ENCODE results near the gene ZGPAT.
A peak's percentile ranks its signal among the peaks of the same experiment; 100 is the strongest.

The ZGPAT gene

DNA sequence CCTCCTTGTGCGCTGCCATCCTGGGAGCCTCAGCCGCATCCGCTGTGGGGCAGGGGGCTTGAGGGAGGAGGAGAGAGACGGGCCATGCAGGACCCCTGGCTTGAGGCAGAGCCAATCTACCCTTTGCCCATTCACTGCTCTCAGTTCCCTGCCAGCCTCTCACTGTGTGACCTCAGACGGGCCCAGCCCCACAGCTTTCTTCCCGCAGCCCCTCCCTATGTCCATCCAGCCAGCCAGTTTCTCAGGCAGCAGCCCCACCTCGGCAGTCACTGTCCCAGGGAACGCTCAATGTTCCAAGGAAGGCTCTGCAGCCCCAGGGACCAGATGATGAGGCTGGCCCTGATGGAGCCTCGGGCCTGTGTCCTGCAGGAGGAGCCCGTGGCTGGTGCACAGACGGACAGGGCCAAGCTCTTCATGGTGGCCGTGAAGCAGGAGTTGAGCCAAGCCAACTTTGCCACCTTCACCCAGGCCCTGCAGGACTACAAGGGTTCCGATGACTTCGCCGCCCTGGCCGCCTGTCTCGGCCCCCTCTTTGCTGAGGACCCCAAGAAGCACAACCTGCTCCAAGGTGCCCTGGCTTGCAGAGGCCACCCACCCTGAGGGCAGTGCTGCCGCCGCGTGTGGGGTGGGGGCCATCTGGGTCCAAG is 15.3 kb upstream of the ZGPAT start:
- no peak for DNase-seq (ENCODE audit: low read depth)

DNA sequence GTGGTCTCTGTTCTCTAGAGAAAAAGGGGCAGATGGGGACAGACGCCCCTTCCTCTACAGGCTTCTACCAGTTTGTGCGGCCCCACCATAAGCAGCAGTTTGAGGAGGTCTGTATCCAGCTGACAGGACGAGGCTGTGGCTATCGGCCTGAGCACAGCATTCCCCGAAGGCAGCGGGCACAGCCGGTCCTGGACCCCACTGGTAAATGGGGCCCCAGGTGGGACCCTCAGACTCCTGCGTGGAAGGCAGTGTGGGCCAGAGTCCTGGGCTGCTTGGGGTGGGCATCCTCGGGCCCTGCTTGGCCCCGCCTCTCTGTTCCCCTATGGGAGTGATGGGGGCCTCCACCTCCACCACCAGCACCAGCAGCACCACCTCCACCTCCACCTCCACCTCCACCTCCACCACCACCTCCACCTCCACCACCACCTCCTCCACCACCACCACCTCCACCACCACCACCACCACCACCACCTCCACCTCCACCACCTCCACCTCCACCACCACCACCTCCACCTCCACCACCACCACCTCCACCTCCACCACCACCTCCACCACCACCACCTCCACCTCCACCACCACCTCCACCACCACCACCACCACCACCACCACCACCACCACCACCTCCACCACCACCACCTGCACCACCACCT is 14.6 kb upstream of the ZGPAT start:
- DNase-seq (ENCODE audit: low read depth): no peak

DNA sequence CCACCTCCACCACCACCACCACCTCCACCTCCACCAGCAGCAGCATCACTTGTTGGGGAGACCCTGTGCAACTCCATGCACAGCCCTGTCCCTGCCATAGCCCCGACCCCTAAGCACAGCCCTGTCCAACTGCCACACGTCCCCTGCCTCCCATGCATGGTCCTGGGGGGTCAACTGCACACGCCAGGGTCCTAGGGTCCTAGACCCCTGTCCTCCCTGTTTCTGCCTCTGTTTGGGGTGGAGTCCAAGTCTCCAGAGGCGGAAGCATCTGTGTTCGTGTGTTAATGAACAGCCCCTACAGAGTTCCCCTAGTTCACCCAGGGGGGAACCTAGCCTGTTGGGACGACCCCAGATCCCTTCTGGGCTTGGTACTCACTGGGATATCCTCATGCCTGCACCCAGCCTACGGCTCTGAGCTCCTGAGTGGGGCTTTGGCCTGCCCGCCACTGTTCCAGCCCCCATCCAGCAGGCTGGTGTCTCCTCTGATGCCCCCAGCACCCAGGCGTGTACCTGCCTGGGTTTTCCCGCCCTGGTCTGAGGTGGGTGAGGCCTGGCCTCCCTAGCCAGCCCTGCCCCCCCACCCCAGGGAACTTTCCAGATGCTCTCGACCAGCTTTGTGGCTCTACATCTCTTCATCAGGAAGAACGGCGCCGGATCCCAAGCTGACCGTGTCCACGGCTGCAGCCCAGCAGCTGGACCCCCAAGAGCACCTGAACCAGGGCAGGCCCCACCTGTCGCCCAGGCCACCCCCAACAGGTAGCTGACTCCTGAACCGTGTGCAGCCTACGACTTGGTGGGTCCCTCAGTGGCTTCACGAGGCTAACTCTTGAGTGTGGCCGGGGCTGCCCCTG is 13.9 kb upstream of the ZGPAT start:
- DNase-seq (ENCODE audit: low read depth): no peak

DNA sequence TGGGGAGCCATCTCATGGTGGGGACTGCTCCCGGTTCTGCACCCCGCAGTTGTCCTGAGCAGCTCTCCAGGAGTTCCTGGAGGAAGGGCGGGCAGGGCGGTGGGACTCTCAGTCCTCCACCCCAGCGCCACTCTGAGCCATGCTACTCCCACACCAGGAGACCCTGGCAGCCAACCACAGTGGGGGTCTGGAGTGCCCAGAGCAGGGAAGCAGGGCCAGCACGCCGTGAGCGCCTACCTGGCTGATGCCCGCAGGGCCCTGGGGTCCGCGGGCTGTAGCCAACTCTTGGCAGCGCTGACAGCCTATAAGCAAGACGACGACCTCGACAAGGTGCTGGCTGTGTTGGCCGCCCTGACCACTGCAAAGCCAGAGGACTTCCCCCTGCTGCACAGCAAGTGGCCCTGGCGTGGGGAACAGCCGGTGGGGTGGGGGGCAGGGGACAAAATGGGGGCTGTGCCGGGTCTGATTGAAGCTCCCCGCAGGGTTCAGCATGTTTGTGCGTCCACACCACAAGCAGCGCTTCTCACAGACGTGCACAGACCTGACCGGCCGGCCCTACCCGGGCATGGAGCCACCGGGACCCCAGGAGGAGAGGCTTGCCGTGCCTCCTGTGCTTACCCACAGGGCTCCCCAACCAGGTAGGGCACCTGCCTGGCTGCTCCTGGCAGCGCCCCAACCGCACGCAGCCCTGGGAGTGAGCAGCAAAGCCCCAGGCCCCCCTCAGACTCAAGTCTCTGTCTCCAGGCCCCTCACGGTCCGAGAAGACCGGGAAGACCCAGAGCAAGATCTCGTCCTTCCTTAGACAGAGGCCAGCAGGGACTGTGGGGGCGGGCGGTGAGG is 13.0 kb upstream of the ZGPAT start:
- DNase-seq (ENCODE audit: low read depth): no peak

DNA sequence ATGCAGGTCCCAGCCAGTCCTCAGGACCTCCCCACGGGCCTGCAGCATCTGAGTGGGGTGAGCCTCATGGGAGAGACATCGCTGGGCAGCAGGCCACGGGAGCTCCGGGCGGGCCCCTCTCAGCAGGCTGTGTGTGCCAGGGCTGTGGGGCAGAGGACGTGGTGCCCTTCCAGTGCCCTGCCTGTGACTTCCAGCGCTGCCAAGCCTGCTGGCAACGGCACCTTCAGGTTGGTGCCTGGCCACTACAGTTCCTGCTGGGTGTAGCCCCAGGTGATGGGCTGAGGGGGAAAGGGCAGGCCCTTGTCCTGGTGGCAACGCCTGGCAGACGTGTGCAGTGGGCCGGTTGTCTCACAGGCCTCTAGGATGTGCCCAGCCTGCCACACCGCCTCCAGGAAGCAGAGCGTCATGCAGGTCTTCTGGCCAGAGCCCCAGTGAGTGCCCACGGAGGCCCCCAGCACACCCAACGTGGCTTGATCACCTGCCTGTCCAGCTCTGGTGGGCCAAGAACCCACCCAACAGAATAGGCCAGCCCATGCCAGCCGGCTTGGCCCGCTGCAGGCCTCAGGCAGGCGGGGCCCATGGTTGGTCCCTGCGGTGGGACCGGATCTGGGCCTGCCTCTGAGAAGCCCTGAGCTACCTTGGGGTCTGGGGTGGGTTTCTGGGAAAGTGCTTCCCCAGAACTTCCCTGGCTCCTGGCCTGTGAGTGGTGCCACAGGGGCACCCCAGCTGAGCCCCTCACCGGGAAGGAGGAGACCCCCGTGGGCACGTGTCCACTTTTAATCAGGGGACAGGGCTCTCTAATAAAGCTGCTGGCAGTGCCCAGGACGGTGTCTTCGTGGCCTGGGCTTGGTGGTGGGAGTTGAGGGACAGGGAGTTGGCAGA is 12.2 kb upstream of the ZGPAT start:
- DNase-seq (ENCODE audit: low read depth): no peak

DNA sequence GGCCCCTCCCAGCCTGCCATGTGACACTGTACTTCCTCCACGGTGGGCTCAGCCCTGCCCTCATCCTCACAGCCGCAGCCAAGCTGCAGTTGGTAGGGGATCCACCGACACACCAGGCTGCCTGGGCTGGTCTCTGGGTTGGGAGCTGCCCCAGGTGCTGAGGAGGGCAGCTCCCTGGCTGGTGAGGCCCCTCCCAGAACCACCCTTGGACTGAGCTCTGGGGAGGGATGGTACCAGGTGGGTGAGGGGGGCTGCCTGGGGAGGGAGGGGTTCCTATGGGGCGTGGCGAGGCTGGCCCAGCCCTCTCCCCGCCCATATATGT is 11.6 kb upstream of the ZGPAT start:
- DNase-seq (ENCODE audit: low read depth): peak; percentile 46

DNA sequence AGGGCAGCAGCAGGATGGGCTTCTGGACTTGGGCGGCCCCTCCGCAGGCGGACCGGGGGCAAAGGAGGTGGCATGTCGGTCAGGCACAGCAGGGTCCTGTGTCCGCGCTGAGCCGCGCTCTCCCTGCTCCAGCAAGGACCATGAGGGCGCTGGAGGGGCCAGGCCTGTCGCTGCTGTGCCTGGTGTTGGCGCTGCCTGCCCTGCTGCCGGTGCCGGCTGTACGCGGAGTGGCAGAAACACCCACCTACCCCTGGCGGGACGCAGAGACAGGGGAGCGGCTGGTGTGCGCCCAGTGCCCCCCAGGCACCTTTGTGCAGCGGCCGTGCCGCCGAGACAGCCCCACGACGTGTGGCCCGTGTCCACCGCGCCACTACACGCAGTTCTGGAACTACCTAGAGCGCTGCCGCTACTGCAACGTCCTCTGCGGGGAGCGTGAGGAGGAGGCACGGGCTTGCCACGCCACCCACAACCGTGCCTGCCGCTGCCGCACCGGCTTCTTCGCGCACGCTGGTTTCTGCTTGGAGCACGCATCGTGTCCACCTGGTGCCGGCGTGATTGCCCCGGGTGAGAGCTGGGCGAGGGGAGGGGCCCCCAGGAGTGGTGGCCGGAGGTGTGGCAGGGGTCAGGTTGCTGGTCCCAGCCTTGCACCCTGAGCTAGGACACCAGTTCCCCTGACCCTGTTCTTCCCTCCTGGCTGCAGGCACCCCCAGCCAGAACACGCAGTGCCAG is 11.0 kb upstream of the ZGPAT start, which contains the start of gene TNFRSF6B:
TSS of gene TNFRSF6B (plus strand) at position 25 of the 729 bp plus-strand sequence. CDS start at position 141, 116 bp downstream.
- no peak for DNase-seq (ENCODE audit: low read depth)

DNA sequence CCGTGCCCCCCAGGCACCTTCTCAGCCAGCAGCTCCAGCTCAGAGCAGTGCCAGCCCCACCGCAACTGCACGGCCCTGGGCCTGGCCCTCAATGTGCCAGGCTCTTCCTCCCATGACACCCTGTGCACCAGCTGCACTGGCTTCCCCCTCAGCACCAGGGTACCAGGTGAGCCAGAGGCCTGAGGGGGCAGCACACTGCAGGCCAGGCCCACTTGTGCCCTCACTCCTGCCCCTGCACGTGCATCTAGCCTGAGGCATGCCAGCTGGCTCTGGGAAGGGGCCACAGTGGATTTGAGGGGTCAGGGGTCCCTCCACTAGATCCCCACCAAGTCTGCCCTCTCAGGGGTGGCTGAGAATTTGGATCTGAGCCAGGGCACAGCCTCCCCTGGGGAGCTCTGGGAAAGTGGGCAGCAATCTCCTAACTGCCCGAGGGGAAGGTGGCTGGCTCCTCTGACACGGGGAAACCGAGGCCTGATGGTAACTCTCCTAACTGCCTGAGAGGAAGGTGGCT is 10.4 kb upstream of the ZGPAT start:
- no peak for DNase-seq (ENCODE audit: low read depth)

DNA sequence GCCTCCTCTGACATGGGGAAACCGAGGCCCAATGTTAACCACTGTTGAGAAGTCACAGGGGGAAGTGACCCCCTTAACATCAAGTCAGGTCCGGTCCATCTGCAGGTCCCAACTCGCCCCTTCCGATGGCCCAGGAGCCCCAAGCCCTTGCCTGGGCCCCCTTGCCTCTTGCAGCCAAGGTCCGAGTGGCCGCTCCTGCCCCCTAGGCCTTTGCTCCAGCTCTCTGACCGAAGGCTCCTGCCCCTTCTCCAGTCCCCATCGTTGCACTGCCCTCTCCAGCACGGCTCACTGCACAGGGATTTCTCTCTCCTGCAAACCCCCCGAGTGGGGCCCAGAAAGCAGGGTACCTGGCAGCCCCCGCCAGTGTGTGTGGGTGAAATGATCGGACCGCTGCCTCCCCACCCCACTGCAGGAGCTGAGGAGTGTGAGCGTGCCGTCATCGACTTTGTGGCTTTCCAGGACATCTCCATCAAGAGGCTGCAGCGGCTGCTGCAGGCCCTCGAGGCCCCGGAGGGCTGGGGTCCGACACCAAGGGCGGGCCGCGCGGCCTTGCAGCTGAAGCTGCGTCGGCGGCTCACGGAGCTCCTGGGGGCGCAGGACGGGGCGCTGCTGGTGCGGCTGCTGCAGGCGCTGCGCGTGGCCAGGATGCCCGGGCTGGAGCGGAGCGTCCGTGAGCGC is 9.8 kb upstream of the ZGPAT start:
- no peak for DNase-seq (ENCODE audit: low read depth)

DNA sequence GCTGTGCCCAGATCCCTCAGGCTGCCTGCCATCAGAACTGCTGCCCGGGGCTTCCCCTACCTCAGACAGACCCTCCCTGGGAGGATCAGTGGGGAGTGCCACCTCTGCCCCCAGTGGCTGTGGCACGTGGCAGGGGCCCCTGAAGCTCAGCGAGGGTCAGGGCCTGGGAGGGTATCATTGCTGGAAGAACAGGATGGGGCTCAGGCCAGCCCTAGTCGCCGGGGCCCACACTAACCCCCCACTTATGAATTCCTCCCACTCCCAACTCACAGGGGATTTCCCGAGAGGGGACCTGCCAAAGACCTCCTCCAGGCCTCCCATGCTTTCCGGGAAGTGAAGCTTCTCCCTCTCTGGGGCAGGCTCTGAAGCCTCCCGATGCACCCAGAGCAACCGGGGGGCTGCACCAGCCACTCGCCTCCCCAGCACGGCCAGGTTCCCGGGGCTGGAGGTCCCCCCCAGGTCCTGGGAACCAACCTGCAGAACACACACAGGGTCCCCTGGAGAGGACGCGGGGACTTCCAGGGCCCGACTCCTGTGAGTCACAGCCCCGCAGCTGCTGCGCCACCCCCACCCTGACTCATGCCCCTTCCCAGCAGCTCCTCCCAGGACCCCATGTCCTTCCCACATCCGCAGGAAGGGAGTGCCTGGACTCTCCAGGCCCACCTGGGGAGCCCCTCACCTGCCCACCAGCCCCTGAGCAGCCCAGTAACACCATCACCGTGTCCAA is 8.9 kb upstream of the ZGPAT start:
- peak; percentile 83 for DNase-seq (ENCODE audit: low read depth)

DNA sequence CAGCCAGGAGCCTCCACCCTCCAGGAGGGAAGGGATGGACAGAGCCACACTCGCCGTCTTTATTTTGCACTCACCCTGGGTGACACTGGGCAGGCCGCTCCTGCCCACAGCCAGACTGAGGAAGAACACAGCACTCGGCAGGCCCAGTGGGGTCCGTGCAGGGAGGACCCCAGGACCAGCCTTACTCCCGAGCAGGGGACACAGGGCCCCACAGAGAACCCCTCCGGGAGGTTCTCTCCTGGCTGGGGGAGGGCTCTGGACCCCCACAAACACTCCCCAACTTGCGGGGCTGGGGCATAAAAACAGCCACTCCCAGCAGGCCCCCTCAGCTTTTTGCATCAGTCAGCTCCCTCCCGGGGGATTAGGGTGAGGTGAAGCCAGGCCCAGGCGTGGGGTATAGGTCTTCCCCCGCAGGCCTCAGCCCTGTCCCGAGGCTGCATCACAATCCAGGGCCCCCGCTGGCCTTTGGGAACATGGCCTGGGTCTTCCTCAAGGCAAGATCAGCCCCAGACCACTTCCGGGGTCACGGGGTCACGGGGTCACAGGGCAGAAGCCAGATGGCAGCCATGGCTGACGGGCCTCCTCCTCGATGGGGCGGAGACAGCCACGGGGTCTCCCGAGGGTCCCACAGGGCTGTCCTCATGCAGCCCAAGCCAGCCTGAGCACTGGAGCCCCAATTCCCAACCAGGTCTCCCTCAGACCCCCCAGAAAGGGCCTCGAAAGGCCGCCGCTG is 8.2 kb upstream of the ZGPAT start:
- DNase-seq (ENCODE audit: low read depth): no peak

DNA sequence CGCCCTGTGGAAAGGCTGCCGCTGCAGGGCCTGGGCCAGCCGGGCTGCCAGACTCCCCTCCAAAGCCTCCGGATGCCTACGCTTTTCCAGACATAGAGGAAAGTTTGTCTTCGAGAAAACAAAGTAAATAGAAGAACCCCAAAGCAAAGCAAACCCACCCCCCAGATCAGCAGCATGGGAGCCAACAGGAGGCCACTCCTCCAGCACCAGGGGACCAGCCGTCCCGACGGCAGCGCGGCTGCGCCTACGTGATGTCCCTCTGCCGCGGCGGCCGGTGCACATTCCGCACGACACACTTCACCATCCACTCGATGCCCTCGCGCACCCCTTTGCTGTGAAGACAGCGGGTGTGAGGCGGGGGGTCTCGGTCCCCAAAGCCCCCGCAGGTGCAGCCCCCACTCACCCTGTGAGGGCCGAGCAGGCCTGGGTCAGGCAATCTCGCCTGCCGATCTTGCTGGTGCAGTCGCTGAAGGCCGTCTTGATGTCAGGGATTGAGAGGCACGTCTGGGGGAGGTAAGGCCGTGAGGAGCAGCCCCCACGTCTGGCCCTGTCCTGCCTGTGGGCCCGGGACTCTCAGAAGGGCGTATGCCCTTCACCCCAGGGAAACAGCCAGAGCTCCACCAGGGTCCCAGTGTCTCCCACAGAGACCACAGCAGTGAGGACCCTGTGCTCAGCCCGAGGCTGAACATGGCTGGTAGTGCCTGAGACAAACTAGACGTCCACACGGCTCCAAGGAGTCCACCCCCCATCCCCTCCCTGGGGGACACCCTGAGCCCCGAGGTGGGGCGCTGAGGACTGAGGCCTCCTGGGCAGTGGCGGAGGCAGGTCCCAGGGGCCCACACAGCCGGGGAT is 7.4 kb upstream of the ZGPAT start:
- DNase-seq (ENCODE audit: low read depth): no peak

DNA sequence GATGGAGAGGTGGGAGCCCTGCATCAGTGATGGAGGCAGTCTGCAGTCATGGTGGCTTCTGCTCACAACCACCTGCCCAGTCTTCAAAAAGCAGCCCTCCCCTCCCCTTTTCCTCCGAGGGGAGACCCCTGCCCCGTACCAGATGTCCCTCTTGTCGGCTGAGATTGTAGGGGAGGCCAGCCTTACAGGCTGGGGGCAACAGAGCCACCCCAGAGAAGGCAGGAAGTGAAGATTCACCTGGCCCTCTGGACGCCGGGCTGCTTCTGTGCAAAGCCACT is 6.8 kb upstream of the ZGPAT start:
- DNase-seq (ENCODE audit: low read depth): no peak

DNA sequence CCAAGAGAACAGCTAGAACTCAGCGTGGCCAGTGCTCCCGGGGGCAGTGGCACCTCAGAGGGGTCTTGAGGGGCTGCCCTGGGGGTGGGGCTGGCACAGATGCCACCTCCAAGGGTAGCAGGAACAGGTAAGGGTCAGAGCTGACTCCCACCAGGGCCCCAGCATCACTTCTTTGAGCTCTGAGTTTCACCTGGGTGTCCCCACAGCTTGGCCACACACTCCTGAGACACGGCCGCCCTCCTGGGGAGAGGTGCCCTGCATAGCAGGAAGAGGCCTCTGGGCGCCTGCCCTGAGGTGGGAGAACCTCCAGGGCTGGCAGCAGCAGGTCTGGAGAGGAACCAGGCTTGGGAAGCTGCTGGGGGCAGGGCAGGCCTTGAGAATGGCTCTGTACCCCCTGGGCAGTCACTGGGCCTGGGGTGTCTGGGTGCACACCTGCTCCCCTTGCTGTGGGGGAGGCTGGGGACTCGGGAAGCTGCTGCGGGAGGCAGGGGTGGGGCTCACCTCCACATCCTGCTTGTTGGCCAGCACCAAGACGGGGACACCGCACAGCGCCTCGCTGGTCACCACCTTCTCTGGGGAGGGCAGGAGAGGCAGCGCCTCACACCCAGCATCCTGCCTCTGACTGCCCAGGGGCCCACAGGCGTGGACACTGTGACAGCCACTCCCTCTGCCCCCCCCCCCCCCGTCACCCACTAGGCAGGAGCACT is 6.4 kb upstream of the ZGPAT start:
- DNase-seq (ENCODE audit: low read depth): no peak

DNA sequence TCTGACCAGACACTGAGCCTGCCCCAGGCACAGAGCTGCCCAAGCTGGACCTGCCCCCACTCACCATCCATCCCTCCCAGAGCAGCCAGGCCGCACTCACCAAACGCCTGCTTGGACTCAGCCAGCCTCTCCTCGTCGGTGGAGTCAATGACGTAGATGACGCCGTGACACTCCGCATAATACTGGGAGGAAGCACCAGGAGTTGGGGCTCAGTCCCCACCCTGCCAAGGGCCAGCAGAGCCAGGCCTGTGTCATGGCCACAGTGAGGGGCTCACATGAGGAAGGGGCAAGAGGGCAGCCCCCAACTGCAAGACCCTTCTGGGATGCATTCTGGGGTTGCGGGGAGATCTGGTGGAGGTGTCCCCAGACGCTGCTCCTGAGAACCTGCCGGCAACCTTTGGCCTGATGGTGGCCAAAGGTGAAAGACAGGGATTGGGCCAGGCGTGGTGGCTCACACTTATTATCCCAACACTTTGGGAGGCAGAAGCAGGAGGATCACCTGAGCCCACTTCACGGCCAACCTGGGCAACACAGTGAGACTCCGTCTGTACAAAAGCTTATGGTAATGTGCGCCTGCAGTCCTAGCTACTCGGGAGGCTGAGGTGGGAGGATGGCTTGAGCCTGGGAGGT is 5.7 kb upstream of the ZGPAT start:
- no peak for DNase-seq (ENCODE audit: low read depth)

DNA sequence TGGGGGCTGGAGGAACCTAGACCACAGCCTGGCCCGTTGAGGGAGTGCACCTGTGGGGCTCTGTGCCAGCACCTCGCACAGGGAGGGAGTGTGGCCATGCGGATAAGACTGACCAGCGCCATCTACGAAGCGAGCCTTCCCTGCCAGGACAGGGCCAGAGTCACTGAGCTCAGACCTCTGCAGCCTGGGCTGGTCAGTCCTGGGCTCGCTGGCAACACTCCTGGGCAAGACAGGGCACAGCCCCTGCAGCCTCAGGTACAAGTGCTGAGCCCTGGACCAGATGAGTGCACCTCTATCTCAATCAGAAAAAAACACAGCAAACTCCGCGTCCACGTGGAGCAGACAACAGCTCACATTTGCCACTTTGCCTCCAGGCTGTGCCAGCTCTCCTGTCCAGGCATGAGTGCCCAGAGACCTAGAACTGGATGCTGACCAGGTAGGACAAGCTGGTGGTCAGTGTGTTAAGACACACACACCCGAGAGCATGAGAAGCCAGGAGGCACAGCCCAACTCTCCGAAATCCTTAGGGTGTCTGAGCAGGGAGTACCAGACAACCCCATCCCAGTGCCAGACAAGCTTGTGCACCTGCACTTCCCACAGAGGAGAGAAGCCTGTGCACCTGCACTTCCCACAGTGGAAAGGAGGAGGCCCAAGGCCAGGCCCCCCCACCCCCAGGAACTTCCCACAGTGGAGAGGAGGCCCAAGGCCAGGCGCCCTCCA is 4.9 kb upstream of the ZGPAT start:
- DNase-seq (ENCODE audit: low read depth): no peak
